ENCODE data around the gene ZC3HAV1. TPM values are rescaled to one million over a fixed set of nuclear protein-coding genes. Genes with fewer than 3 reads are reported as not detected.
"Not testable (repeated sequence)": the region's sequence is repeated elsewhere in the genome, so short reads cannot be mapped to it uniquely, and the experiment has no call there.

Gene ZC3HAV1
- total RNA-seq, 1 experiment from 2014 or later = 45.8 TPM

DNA sequence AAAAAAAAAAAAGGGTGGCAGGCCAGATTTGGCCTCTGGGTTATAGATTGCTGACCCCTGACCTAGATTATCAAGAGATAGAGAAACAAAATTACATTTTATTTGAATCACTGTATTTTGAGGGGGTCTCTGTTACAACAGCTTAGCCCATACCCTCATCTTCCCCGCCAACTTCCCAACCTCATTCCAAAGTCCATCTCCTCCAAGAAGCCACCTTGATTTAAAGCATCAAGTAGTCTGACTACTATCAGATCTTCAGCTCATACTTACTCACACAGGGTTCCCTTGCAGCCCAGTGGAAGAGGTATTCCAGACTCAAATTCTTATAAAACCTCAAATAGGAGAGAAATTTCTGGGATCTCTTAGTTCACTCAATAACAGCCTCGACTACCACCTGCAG is 20.4 kb downstream of the ZC3HAV1 start:
- DNase-seq (ENCODE audit: extremely low read depth, low read depth) = no peak

DNA sequence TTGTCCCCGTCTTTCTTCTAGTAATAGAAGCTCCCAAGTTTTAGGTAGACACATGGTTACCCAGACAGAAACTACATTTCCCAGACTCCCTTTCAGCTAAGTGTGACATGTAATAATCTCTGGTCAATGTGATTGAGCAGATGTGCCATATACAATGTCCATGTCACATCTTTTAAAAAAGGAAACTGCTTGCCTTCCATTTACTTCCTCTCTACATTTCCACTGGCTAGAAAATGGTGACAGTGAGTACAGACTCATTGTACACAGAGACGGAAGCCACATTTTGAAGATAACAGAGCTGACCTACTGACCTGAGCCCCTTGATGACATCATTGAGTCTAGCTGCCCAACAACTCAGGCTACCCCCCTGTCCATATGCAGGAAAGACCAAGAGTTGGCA is 21.3 kb downstream of the ZC3HAV1 start:
- DNase-seq (ENCODE audit: extremely low read depth, low read depth) = no peak

GRCh38 chr7:139087212-139087611 is 22.3 kb downstream of the ZC3HAV1 start:
- no peak for DNase-seq (ENCODE audit: extremely low read depth, low read depth)

DNA sequence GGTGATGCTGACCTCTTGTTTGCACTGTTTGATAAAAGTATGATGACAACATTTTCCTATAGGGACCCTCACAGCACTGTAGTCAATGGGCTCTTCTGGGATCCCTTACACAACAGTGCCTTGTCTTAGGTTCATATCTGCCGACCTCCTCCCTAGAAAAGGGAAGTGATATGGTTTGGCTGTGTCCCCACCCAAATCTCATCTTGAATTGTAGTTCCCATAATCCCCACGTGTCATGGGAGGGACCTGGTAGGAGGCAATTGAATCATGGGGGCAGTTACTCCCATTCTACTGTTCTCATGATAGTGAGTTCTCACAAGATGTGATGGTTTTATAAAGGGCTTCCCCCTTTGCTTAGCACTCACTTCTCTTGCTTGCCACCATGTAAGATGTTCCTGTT is 23.1 kb downstream of the ZC3HAV1 start:
- no peak for DNase-seq (ENCODE audit: extremely low read depth, low read depth)

- no peak for DNase-seq (ENCODE audit: extremely low read depth, low read depth)
Observed at GRCh38 chr7:139084709-139085108, 24.8 kb downstream of the ZC3HAV1 start.

DNA sequence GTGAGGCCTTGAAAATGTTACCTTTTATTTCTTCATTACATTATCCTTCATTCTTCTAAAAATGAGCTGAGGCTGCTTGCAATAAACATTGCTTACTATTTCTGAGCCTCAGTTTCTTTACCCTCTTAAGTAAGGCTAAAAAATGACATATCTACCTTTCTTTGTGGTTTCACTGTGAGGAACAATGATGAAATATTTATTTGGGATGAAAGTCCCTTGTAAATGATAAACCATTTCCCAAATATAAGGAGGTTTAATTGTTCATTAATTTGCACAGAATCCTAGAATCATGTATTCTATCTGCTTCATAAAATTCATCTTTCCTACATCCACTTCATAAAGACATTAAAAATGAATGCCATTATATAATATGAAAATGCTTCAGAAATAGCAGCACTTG is 27.9 kb downstream of the ZC3HAV1 start:
- no peak for DNase-seq (ENCODE audit: extremely low read depth, low read depth)

DNA sequence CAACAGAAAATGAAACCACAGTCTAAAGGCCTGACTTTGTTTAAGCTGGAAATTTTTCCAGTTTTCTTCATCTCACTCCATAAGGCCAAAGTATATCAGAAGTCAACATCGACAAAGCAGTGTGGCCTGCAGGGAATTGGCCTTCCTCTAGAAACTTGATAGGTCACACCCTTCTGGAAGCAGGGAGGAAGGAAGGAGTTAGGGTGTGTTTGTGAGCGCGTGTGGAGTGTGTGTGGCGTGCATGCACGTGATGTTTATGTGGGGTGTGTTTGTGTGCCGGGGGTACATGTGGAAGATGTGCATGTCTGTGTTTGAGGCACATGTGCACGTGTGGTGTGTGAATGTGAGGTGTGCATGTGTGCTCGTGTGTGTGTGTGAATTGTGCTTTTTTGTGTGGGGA is 28.6 kb downstream of the ZC3HAV1 start:
- no peak for DNase-seq (ENCODE audit: extremely low read depth, low read depth)

DNA sequence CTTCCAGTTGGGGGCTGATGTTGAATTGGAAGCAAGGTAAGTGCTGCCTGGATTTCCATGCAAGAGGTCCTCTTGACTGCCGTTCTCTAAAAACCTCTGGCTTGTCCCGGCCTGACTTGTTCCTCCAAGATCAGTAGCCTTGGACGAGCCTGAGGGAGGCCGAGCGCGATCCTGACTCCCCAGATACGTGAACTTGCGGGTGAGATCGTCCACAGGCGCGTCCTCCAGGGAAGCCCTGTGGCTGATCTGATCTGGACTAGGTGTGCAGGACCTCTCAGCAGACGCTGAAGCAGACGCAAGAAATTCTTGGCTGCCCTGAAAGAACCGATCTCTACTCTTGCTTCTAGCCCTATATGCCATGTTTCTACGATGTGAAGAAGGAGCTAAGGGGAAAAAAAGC is 29.7 kb downstream of the ZC3HAV1 start:
- DNase-seq (ENCODE audit: extremely low read depth, low read depth) = no peak

- DNase-seq (ENCODE audit: extremely low read depth, low read depth) = no peak
Observed at GRCh38 chr7:139078911-139079310, 30.6 kb downstream of the ZC3HAV1 start.

DNA sequence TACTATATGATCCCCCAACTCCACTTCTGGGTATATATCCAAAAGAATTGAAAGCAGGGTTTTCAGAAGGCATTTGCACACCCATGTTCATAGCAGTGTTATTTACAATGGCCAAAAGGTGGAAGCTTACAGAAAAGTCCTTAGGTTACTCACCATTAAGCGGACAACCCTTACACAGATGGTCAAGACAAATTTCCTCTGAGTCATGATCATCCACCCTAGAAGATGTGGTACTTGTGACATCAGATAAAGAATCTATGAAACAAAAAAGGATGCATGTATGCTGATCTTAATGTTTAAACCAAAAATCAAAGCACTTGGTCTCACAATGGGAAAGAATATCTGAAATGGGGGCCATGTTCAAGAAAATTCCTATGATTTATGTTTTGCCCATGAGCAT is 31.1 kb downstream of the ZC3HAV1 start:
- DNase-seq (ENCODE audit: extremely low read depth, low read depth) = no peak

DNA sequence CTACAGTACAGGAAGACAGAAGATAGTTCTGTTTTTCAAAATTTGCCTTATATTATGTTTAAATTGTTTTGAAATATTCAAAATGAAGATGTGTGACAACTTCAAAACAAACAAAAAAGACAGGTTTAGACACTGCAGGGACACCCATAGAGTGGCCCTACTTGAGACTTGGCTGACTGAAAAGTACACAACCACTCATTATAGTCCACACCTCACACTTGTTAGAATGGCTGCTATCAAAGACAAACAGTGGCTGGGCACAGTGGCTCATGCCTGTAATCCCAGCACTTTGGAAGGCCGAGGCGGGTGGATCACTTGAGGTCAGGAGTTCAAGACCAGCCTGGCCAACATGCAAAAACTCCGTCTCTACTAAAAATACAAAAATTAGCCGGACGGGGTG is 31.8 kb downstream of the ZC3HAV1 start:
- not testable (repeated sequence) for DNase-seq (ENCODE audit: extremely low read depth, low read depth)

DNA sequence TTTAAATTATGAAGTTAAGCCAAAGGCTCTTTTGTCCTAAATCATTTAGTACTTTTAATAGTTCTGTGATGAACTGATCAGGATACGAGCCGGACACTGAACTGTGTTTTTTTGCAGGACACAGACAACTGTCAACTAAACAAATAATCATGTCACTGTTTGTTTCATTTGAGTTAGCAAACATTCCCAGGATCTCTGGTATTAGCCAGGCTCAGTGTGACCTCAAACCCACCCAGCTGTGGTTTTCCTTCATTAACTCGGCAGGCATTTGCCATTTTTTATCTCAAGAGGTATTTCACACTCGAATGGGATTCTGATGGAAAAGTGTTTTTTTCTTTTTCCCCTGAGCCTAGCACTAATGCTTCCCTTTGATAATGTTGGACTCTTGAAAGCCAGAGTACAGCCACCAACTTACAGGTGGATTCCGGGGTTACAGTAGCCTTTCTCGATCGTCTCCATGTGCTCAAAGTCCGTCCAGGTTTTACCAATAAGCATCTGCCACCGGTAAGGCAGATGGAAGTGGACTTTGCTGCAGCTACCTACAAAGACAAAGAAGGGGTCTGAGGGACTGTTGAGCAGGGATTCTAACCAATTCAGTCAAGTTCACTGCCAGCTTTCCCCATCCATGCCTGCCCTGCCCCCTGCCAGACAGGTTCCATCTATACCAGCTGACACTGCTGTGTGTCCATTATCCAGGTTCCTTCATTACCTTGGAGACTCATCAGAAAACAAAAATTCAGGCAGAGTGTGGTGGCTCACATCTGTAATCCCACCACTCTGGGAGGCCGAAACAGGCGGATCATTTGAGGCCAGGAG is 33.4 kb downstream of the ZC3HAV1 start:
- DNase-seq (ENCODE audit: extremely low read depth, low read depth) = peak; percentile 14

DNA sequence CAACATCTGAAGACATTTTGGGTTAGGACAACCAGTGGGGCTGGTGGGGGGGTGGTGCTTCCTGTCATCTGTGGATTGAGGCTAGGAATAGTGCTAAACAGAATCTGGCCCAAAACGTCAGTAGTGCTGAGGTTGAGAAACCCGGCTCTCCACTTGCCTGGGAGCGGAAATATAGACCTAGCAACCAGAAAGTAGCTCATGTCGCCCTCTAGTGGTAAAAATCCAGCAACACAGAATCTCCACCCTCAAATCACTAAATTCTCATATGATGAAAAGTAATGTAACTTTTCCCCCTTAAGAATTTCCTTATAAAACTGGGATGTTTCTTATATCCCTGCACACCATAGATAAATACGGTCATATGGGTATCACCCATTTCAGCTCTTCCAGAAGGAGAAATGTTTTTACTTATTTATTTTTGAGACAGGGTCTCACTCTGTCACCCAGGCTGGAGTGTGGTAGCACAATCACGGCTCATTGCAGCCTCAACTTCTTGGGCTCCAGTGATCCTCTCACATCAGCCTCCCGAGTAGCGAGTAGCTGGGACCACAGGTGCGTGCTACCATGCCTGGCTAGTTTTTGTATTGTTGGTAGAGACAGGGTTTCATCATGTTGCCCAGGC is 34.4 kb downstream of the ZC3HAV1 start:
- DNase-seq (ENCODE audit: extremely low read depth, low read depth) = peak; percentile 88

GRCh38 chr7:139072796-139073195 is 36.7 kb downstream of the ZC3HAV1 start:
- DNase-seq (ENCODE audit: extremely low read depth, low read depth) = no peak

DNA sequence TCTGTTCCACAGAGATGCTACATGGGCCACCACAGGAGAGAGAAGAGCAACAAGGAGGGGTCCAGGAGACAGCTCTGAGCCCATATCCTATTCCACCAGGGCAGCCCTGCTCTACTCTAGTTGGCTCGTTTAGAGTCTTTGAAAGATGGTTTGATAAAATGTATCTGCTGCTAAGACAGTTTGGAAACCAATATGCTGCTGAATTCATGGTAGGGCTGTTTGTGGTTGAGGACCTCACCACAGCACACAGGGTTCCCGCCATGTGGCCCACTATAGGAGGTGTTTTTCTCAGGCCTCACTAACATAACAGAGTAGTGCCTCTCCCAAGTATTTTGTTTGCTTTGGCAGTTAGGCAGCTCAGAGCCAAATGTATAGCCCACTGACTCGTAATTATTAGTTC is 37.8 kb downstream of the ZC3HAV1 start:
- DNase-seq (ENCODE audit: extremely low read depth, low read depth) = no peak

DNA sequence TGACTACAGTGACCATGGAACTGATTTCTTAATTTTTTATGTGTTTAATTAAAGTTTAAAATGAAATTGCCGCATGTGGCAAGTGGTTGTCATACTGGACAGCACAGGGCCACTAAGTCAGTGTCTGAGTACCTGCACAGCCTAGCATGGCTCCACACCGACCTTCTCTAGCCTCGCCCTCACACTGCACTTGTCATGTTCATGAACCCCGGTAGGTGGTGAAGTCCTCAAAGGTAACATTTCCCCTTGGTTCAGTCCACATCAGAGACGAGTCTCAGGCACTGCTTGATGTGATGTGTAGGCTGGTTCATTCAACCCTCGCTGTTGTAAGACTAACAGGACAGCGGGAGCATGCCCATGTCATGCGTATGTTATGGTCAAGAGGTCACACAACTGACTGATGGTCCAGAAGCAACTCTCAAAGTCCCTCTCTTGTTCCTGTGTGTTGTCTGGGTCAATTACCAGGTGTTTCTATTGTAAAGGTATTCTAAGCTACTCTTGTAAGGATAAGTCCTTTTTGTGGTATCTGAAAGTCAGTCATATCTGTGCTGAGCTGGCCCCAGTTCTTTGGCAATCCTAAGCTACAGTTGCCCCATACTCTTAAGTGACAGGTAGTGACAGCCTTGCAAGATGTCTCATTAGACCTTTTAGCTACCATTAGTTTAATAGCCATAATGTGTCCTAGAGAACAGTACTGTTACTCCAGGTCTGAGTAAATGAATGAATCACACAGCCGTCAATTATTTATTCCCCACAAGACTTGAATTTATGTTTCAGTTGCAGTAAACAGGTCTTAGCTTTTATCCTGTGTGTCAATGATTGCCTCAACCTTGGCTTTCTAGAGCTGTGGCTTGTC is 40.7 kb downstream of the ZC3HAV1 start:
- DNase-seq (ENCODE audit: extremely low read depth, low read depth) = no peak

DNA sequence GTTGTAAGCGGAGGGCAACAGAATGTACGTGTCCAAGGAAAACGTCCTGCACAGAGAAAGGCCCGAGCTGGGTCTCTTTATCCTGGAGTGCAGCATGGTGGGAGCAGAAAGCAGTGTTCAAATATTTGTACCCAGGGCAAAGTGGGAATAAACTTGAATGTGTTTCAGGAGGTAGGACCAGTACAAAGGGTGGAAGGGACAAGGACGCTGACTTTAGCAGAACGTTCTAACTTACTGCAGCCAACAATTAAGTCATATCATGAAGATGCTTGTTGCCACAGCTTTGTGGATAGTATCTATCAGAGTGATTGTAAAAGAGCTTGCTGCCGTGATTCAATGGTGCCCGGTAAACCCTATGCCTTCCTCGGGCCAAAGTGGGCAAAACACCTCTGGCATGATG is 43.2 kb downstream of the ZC3HAV1 start:
- DNase-seq (ENCODE audit: extremely low read depth, low read depth) = no peak

DNA sequence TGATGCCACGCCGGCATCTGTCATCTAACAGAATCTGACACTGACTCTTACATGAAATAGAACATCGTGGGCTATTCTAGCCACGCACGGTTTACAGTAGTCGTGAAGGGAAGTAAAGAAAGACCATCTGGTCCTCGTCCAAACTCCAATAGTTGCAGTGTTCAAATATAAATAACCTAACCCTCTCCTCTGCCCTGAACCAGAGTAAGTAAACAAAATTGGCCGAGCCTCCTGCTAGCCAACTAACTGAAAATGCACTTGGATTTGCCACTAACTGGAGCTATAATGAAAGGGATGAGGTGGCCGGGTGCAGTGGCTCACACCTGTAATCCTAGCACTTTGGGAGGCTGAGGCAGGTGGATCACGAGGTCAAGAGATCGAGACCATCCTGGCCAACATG is 44.2 kb downstream of the ZC3HAV1 start:
- no peak for DNase-seq (ENCODE audit: extremely low read depth, low read depth)

GRCh38 chr7:139061416-139061815 is 48.1 kb downstream of the ZC3HAV1 start:
- DNase-seq (ENCODE audit: extremely low read depth, low read depth) = no peak

GRCh38 chr7:139060695-139061237 is 48.8 kb downstream of the ZC3HAV1 start:
- DNase-seq (ENCODE audit: extremely low read depth, low read depth) = no peak

DNA sequence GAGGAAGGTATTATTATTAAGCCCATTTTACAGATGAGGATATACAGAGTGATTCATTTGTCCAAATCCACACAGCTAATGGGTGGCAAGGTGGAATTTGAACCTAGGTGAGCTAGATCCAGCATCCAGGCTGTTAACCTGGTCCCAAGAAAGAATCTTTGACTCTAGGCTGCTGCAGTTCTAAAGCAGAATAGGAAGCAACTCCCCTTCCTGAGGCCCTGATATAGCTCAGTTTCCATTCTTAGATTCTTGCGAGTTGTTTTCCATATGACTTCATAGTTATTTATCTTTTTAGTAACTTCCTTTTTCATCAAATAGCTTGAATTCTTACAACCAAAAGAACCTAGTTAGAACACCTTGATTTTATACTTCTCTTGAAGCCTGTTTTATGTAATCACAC is 49.6 kb downstream of the ZC3HAV1 start:
- no peak for DNase-seq (ENCODE audit: extremely low read depth, low read depth)
